OCI-LY7 (cell line): ENCODE measurements around the gene EZH1. TPM values are rescaled to one million over a fixed set of nuclear protein-coding genes. Genes with fewer than 3 reads are reported as not detected.

Experiments
- BruUV-seq: library from RNA; stranded (reverse); fragments of 400-500 nt; replicated peaks from 2 replicates; lab custom pipeline; 2021; lab: Mats Ljungman, UMichigan
- CTCF ChIA-PET: fragments of 300-600 bp; sonication (Branson Sonifier 250); formaldehyde crosslinking; loops from one replicate; lab custom pipeline; 2022; ENCODE audit warnings: antibody characterized with exemption; ENCODE audit not compliant: unreplicated experiment; lab: Charles Lee
- POLR2A ChIA-PET: fragments of 300-600 bp; sonication (Branson Sonifier 250); formaldehyde crosslinking; loops from one replicate; lab custom pipeline; 2022; ENCODE audit warnings: antibody characterized with exemption; lab: Charles Lee
- DNase-seq: peaks from one replicate; pipeline ENCODE4 v3.0.0-alpha.2; 2015; ENCODE audit warnings: low spot score
- H2AFZ ChIP-seq: fragments of 200-600 bp; sonication (generic), shearing (Covaris generic); 2 replicates; pipeline ENCODE4 v1.6.1; 2014; ENCODE audit warnings: mild to moderate bottlenecking, antibody characterized with exemption, low read length, moderate library complexity
- H3K27ac ChIP-seq: fragments of 200-600 bp; sonication (generic); 2 replicates; pipeline ENCODE4 v1.5.1; 2014; ENCODE audit warnings: mixed run types, low read depth, mild to moderate bottlenecking, moderate library complexity, low read length, inconsistent platforms; ENCODE audit not compliant: poor library complexity, severe bottlenecking
- H3K36me3 ChIP-seq: fragments of 200-600 bp; sonication (generic); 2 replicates; pipeline ENCODE4 v1.6.1; 2014; ENCODE audit warnings: mild to moderate bottlenecking, antibody characterized with exemption, low read length, moderate library complexity, mixed read lengths; ENCODE audit not compliant: insufficient read depth
- H3K4me1 ChIP-seq: fragments of 200-600 bp; sonication (generic); 2 replicates; pipeline ENCODE4 v1.5.1; 2014; ENCODE audit warnings: mild to moderate bottlenecking, low read length; ENCODE audit not compliant: insufficient read depth, poor library complexity, severe bottlenecking
- H3K4me2 ChIP-seq: fragments of 200-600 bp; sonication (generic); 2 replicates; pipeline ENCODE4 v1.6.1; 2014; ENCODE audit warnings: mild to moderate bottlenecking, low read length
- H3K4me3 ChIP-seq: fragments of 200-600 bp; sonication (generic); 2 replicates; pipeline ENCODE4 v1.5.1; 2014; ENCODE audit warnings: mild to moderate bottlenecking, low read depth, low read length; ENCODE audit not compliant: poor library complexity, severe bottlenecking
- H3K79me2 ChIP-seq: fragments of 200-600 bp; sonication (generic); 2 replicates; pipeline ENCODE4 v1.6.1; 2016; ENCODE audit warnings: low read depth, mild to moderate bottlenecking, low read length, moderate library complexity, mixed read lengths; ENCODE audit not compliant: insufficient read depth
- H3K9me2 ChIP-seq: fragments of 200-600 bp; sonication (generic); 2 replicates; pipeline ENCODE4 v1.6.1; 2016; ENCODE audit warnings: mild to moderate bottlenecking, low read length, mixed read lengths; ENCODE audit not compliant: insufficient read depth
- H3K9me3 ChIP-seq: fragments of 200-600 bp; sonication (generic); 2 replicates; pipeline ENCODE4 v1.6.1; 2014; ENCODE audit warnings: mild to moderate bottlenecking, mixed run types, low read length, mixed read lengths
- H4K20me1 ChIP-seq: fragments of 200-600 bp; sonication (generic); 2 replicates; pipeline ENCODE4 v1.6.1; 2014; ENCODE audit warnings: mild to moderate bottlenecking, antibody characterized with exemption, low read length, moderate library complexity, mixed read lengths; ENCODE audit not compliant: insufficient read depth
- CTCF ChIP-seq: fragments of 200-600 bp; sonication (generic); conservative IDR thresholded peaks from 2 replicates; pipeline ENCODE4 v1.5.1; 2014; ENCODE audit warnings: mild to moderate bottlenecking, antibody characterized with exemption, low read length, moderate library complexity, mixed read lengths
- EZH2phosphoT487 ChIP-seq: fragments of 200-600 bp; sonication (generic); IDR thresholded peaks from 2 replicates; pipeline ENCODE4 v1.6.1; 2018; ENCODE audit warnings: low read depth, borderline replicate concordance, mild to moderate bottlenecking, mixed run types, antibody characterized with exemption, low read length, moderate library complexity, mixed read lengths
- intact Hi-C: fragments of 100-400 bp; cut with micrococcal nuclease; formaldehyde crosslinking; loops from one replicate; pipeline ENCODE4 v1.10.0; 2022; ENCODE audit not compliant: unreplicated experiment
- total RNA-seq, 2 experiments: library from RNA; depleted of rRNA in 1 of 2; stranded (reverse); fragments of >200 nt in 1 of 2; shearing (Covaris generic) in 1 of 2; gene quantifications; 2 replicates each; pipeline ENCODE4 v1.2.3, GENCODE V29; 2014 to 2022

Gene EZH1
- total RNA-seq, 2 experiments from 2014 or later, result 57.1 to 62.4 TPM

DNA sequence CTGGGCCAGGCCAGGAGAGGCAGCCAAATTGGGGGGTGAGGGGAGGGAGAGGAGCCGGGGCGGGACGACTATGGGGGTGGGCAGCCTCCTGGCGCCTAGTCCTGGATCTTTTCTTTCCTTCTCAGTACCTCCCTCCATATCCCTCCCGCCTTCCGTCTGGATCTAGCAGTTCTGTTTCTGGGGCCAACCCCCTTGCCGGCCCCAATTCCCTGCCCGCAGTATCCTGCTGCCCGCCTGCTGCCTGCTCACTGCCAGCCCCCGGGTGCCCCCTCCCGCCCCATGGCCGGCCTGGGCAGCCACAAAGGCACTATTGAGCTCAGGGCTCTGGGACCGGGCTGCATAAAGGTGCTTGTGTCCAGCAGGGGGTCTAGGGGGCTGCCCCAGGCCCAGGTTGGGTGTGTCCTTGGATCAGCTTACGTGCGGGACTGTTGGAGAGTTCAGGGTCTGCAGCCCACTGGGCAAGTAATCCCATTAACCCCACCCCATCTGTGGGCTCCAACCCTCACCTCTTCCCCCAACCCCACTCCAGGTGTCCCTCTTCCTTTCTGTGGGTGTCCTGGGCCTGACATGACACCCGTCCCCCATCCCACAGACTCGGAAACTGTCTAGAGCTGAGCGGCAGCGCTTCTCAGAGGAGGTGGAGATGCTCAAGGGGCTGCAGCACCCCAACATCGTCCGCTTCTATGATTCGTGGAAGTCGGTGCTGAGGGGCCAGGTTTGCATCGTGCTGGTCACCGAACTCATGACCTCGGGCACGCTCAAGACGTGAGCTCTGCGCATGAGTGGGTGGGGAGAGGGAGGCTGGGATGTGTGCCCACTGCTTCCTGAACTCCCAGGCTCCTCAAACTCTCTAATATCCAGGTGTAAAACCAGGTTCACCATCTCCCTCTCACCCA lies 37.6 kb upstream of the EZH1 start:
- H4K20me1 ChIP-seq, result no peaks in the 10 kb centered on the region
- ChIA-PET CTCF (no interaction called here), POLR2A (no interaction called here)
- no peaks in the 10 kb centered on the region for H3K79me2 ChIP-seq
- H3K4me2 ChIP-seq, result no peak overlapping the region
- H3K9me3 ChIP-seq, result no peaks in the 10 kb centered on the region
- no TSS peak for BruUV-seq
- no peak for DNase-seq
- H3K27ac ChIP-seq, result no peak overlapping the region
- intact Hi-C loops, result no loop called here
- TF ChIP-seq CTCF (no peak), EZH2phosphoT487 (no peak)
- H3K9me2 ChIP-seq, result no peaks in the 10 kb centered on the region
- H2AFZ ChIP-seq, result no peak overlapping the region
- H3K36me3 ChIP-seq, result peaks cover 23% of the 10 kb centered on the region
- H3K4me3 ChIP-seq, result no peak overlapping the region
- no peaks in the 10 kb centered on the region for H3K4me1 ChIP-seq

DNA sequence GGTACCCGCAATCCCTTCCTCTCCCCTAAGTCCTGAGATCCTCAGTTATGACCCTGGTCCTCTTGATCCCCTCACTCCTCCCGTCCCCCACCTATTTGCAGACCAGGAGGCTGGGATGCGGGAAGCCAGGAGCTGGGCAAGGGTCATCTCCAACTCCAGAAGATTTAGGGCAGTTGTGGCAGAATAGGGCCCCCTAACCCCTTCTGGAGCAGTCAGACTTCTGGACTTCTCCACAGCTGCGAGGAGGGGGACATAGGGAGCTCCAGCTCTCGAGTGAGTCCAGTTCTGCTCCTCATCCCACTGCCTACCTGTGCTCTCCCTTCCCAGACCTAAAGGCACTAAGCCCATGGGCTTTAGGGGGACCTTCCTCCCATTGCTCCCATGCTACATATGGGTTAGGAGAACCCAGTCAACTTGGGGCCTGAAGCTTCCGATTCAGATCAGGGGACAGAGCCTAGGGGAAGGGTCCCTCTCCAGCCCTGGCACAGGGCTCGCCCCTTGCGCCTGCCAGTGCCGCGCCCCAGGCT lies 36.9 kb upstream of the EZH1 start:
- POLR2A ChIA-PET, result no interaction called here
- intact Hi-C loops, result no loop called here
- no TSS peak for BruUV-seq
- CTCF ChIA-PET, result no interaction called here
- H3K36me3 ChIP-seq, result peaks cover 26% of the 10 kb centered on the region
- H3K79me2 ChIP-seq, result no peaks in the 10 kb centered on the region
- no peaks in the 10 kb centered on the region for H4K20me1 ChIP-seq
- no peaks in the 10 kb centered on the region for H3K9me2 ChIP-seq
- no peak overlapping the region for H3K4me3 ChIP-seq
- H3K27ac ChIP-seq, result no peak overlapping the region
- no peak overlapping the region for H3K4me2 ChIP-seq
- no peak for DNase-seq
- no peaks in the 10 kb centered on the region for H3K9me3 ChIP-seq
- H2AFZ ChIP-seq, result no peak overlapping the region
- TF ChIP-seq CTCF (no peak), EZH2phosphoT487 (no peak)
- no peaks in the 10 kb centered on the region for H3K4me1 ChIP-seq
